ENCODE measurements around the gene ANKS1A. TPM values are rescaled to one million over a fixed set of nuclear protein-coding genes. Genes with fewer than 3 reads are reported as not detected.

The ANKS1A gene
- total RNA-seq, 1 experiment from 2014 or later = 26.5 TPM

- no peaks in the 10 kb centered on the region for H3K4me1 ChIP-seq (ENCODE audit: insufficient read depth, low read length)
- H3K9me3 ChIP-seq (ENCODE audit: control insufficient read depth, low read depth, low read length) = no peaks in the 10 kb centered on the region
- H2AK5ac ChIP-seq (ENCODE audit: insufficient read length, low read length) = no peak overlapping the region
- Mint-ChIP-seq H3K4me3 (no peak overlapping the region), H3K27me3 (ENCODE audit: low read depth) (peaks cover 1% of the 10 kb centered on the region; the same call in 1 of the 2 replicates), H3K9me3 (peaks cover 2 to 4% of the 10 kb centered on the region in 2 experiments; a peak in 2 of 5 replicates), H3K4me1 (peaks cover 0 to 3% of the 10 kb centered on the region in 2 experiments; a peak in 1 of 4 replicates), H3K36me3 (ENCODE audit: insufficient read depth in 1 of 3, low read depth in 3 of 3) (peaks cover 0 to 4% (median 0%) of the 10 kb centered on the region in 3 experiments; a peak in 1 of 7 replicates), H3K27ac (no peak overlapping the region)
- H3K18ac ChIP-seq (ENCODE audit: insufficient read length, low read depth, low read length) = no peak overlapping the region
- no peak overlapping the region for H2BK120ac ChIP-seq (ENCODE audit: low read depth, low read length, poor library complexity, severe bottlenecking)
- no peak overlapping the region for H4K8ac ChIP-seq (replicated peaks; ENCODE audit: insufficient read length, low read depth, low read length)
- no peak overlapping the region for H3K27ac ChIP-seq (ENCODE audit: insufficient read length, low read depth, low read length)
- no peak overlapping the region for H3K4me2 ChIP-seq (ENCODE audit: insufficient read depth, insufficient read length, low read length)
- no CpG with 5 or more reads among the region's 1 CpG for WGBS (ENCODE audit: extremely low coverage, insufficient read length, low lambda C conversion rate)
- H3K4ac ChIP-seq (ENCODE audit: low read depth, low read length) = no peak overlapping the region
- H4K5ac ChIP-seq (ENCODE audit: insufficient read length, low read depth, low read length) = no peak overlapping the region
- H4K20me1 ChIP-seq (ENCODE audit: control insufficient read depth, insufficient read depth, insufficient read length) = no peaks in the 10 kb centered on the region
- no peaks in the 10 kb centered on the region for H3K79me1 ChIP-seq (ENCODE audit: insufficient read depth, low read depth, low read length, poor library complexity, severe bottlenecking)
- no peak overlapping the region for H3T11ph ChIP-seq (ENCODE audit: low read length)
- no peak for TF ChIP-seq CTCF (conservative IDR thresholded peaks at IDR 0.05)
- no peaks in the 10 kb centered on the region for H3K23me2 ChIP-seq (ENCODE audit: insufficient read length, low read depth, low read length, poor library complexity, severe bottlenecking)
- no peak overlapping the region for H2BK5ac ChIP-seq (ENCODE audit: insufficient read length, low read length)
- no peak for DNase-seq
- no peak overlapping the region for H3K9ac ChIP-seq (ENCODE audit: extremely low read depth, insufficient read length, low read length)
- H2BK20ac ChIP-seq (ENCODE audit: low read depth, low read length, poor library complexity, severe bottlenecking) = no peak overlapping the region
- no peak overlapping the region for H4K91ac ChIP-seq (ENCODE audit: insufficient read length, low read depth, low read length)
- H2AFZ ChIP-seq (ENCODE audit: low read length) = no peak overlapping the region
- H3K27me3 ChIP-seq (ENCODE audit: insufficient read depth, low read length) = no peaks in the 10 kb centered on the region
- no peak overlapping the region for H3K23ac ChIP-seq (ENCODE audit: insufficient read length, low read depth, low read length)
- H3K79me2 ChIP-seq (ENCODE audit: insufficient read depth, low read length) = 0 out of 2 replicates have a peak, but pooled peaks cover 1% of the 10 kb centered on the region
- no peak overlapping the region for H3K14ac ChIP-seq (ENCODE audit: insufficient read depth, low read length)
- H2BK15ac ChIP-seq (ENCODE audit: low read depth, low read length) = no peak overlapping the region
- no peak overlapping the region for H2BK12ac ChIP-seq (ENCODE audit: insufficient read length, low read depth, low read length)
- no peak overlapping the region for H3K56ac ChIP-seq (ENCODE audit: insufficient read length, low read depth, low read length)
Observed at GRCh38 chr6:35124356-35124755, 235.3 kb downstream of the ANKS1A start.

Measured in H9 (cell line).